ENCODE measurements around the gene SMG5.
"Not testable (repeated sequence)": the region's sequence is repeated elsewhere in the genome, so short reads cannot be mapped to it uniquely, and the experiment has no call there.

SMG5 gene

GRCh38 chr1:156282479-156283222, at the start of gene SMG5:
Gene SMG5, minus strand, starts transcription at chr1:156282825. Its CDS starts 145 bp downstream, at chr1:156282680.
- Histone ChIP-seq H3K9ac (ENCODE audit: insufficient read length) (peak within 1 kb of the TSS; percentile 98), H3K9me3 (ENCODE audit: low read depth, low read length) (no peaks in the 10 kb centered on the region), H3K4me3 (peak within 1 kb of the TSS; percentile 87), H3K36me3 (ENCODE audit: insufficient read depth, low read length) (peaks cover 32% of the 10 kb centered on the region), H3K27ac (peak within 1 kb of the TSS; percentile 90)
- TF ChIP-seq FOXP2 (optimal IDR thresholded peaks at IDR 0.05; ENCODE audit: control extremely low read depth, extremely low read length, insufficient read depth) (no peak), EZH2 (IDR thresholded peaks at IDR 0.05) (no peak), POLR2AphosphoS5 (IDR thresholded peaks at IDR 0.05; ENCODE audit: borderline replicate concordance, low read depth, low read length) (peak; percentile 95)
- DNase-seq (ENCODE audit: low read depth, low spot score): peak; percentile 98

- H3K4me3 ChIP-seq; H3K27ac ChIP-seq; H3K9ac ChIP-seq (ENCODE audit: insufficient read length); H3K9me3 ChIP-seq (ENCODE audit: low read depth, low read length); DNase-seq (ENCODE audit: low read depth, low spot score): not testable (repeated sequence)
- H3K36me3 ChIP-seq (ENCODE audit: insufficient read depth, low read length): peaks cover 75% of the 10 kb centered on the region
Observed at GRCh38 chr1:156323179-156323578, 40.6 kb upstream of the SMG5 start.

GRCh38 chr1:156320560-156320959, 37.9 kb upstream of the SMG5 start:
- Histone ChIP-seq H3K27ac (no peak overlapping the region), H3K9me3 (ENCODE audit: low read depth, low read length) (no peaks in the 10 kb centered on the region)

GRCh38 chr1:156319664-156320063, 37.0 kb upstream of the SMG5 start:
- Histone ChIP-seq H3K9me3 (ENCODE audit: low read depth, low read length) (no peaks in the 10 kb centered on the region), H3K9ac (ENCODE audit: insufficient read length) (no peak overlapping the region), H3K36me3 (ENCODE audit: insufficient read depth, low read length) (peaks cover 89% of the 10 kb centered on the region), H3K27ac (no peak overlapping the region), H3K4me3 (no peak overlapping the region)
- TF ChIP-seq POLR2AphosphoS5 (IDR thresholded peaks at IDR 0.05; ENCODE audit: borderline replicate concordance, low read depth, low read length): no peak
- TF ChIP-seq EZH2 (IDR thresholded peaks at IDR 0.05): no peak
- no peak for TF ChIP-seq FOXP2 (optimal IDR thresholded peaks at IDR 0.05; ENCODE audit: control extremely low read depth, extremely low read length, insufficient read depth)
- no peak for DNase-seq (ENCODE audit: low read depth, low spot score)

More at GRCh38 chr1:156320560-156320959, 37.9 kb upstream of the SMG5 start:
- DNase-seq (ENCODE audit: low read depth, low spot score): no peak
- Histone ChIP-seq H3K9ac (ENCODE audit: insufficient read length) (no peak overlapping the region), H3K36me3 (ENCODE audit: insufficient read depth, low read length) (peaks cover 89% of the 10 kb centered on the region), H3K4me3 (no peak overlapping the region)
- TF ChIP-seq FOXP2 (optimal IDR thresholded peaks at IDR 0.05; ENCODE audit: control extremely low read depth, extremely low read length, insufficient read depth) (no peak), EZH2 (IDR thresholded peaks at IDR 0.05) (no peak), POLR2AphosphoS5 (IDR thresholded peaks at IDR 0.05; ENCODE audit: borderline replicate concordance, low read depth, low read length) (peak; percentile 17; the same call in 1 of the 2 replicates)

GRCh38 chr1:156316909-156317308, 34.3 kb upstream of the SMG5 start:
- TF ChIP-seq POLR2AphosphoS5 (IDR thresholded peaks at IDR 0.05; ENCODE audit: borderline replicate concordance, low read depth, low read length) (no peak), EZH2 (IDR thresholded peaks at IDR 0.05) (no peak), FOXP2 (optimal IDR thresholded peaks at IDR 0.05; ENCODE audit: control extremely low read depth, extremely low read length, insufficient read depth) (no peak)
- Histone ChIP-seq H3K27ac (no peak overlapping the region), H3K9me3 (ENCODE audit: low read depth, low read length) (no peaks in the 10 kb centered on the region), H3K9ac (ENCODE audit: insufficient read length) (no peak overlapping the region), H3K36me3 (ENCODE audit: insufficient read depth, low read length) (peaks cover 99% of the 10 kb centered on the region), H3K4me3 (no peak overlapping the region)
- no peak for DNase-seq (ENCODE audit: low read depth, low spot score)

- no peak for TF ChIP-seq EZH2 (IDR thresholded peaks at IDR 0.05)
- TF ChIP-seq POLR2AphosphoS5 (IDR thresholded peaks at IDR 0.05; ENCODE audit: borderline replicate concordance, low read depth, low read length): no peak
- no peak for TF ChIP-seq FOXP2 (optimal IDR thresholded peaks at IDR 0.05; ENCODE audit: control extremely low read depth, extremely low read length, insufficient read depth)
- DNase-seq (ENCODE audit: low read depth, low spot score): no peak
- no peak overlapping the region for H3K27ac ChIP-seq
- H3K9ac ChIP-seq (ENCODE audit: insufficient read length): no peak overlapping the region
- no peaks in the 10 kb centered on the region for H3K9me3 ChIP-seq (ENCODE audit: low read depth, low read length)
- peaks cover 89% of the 10 kb centered on the region for H3K36me3 ChIP-seq (ENCODE audit: insufficient read depth, low read length)
- H3K4me3 ChIP-seq: no peak overlapping the region
Observed at GRCh38 chr1:156310962-156311361, 28.3 kb upstream of the SMG5 start.

GRCh38 chr1:156308078-156308477, 25.5 kb upstream of the SMG5 start:
- no peak overlapping the region for H3K27ac ChIP-seq
- DNase-seq (ENCODE audit: low read depth, low spot score): no peak
- H3K4me3 ChIP-seq: no peak overlapping the region
- TF ChIP-seq EZH2 (IDR thresholded peaks at IDR 0.05) (no peak), FOXP2 (optimal IDR thresholded peaks at IDR 0.05; ENCODE audit: control extremely low read depth, extremely low read length, insufficient read depth) (no peak), POLR2AphosphoS5 (IDR thresholded peaks at IDR 0.05; ENCODE audit: borderline replicate concordance, low read depth, low read length) (no peak)
- H3K36me3 ChIP-seq (ENCODE audit: insufficient read depth, low read length): peaks cover 70% of the 10 kb centered on the region
- no peak overlapping the region for H3K9ac ChIP-seq (ENCODE audit: insufficient read length)
- H3K9me3 ChIP-seq (ENCODE audit: low read depth, low read length): no peaks in the 10 kb centered on the region

- Histone ChIP-seq H3K4me3 (no peak overlapping the region), H3K9me3 (ENCODE audit: low read depth, low read length) (no peaks in the 10 kb centered on the region), H3K27ac (no peak overlapping the region), H3K36me3 (ENCODE audit: insufficient read depth, low read length) (peaks cover 44% of the 10 kb centered on the region), H3K9ac (ENCODE audit: insufficient read length) (no peak overlapping the region)
- TF ChIP-seq POLR2AphosphoS5 (IDR thresholded peaks at IDR 0.05; ENCODE audit: borderline replicate concordance, low read depth, low read length) (no peak), FOXP2 (optimal IDR thresholded peaks at IDR 0.05; ENCODE audit: control extremely low read depth, extremely low read length, insufficient read depth) (no peak), EZH2 (IDR thresholded peaks at IDR 0.05) (no peak)
- DNase-seq (ENCODE audit: low read depth, low spot score): no peak
Observed at GRCh38 chr1:156305215-156305614, 22.6 kb upstream of the SMG5 start.

GRCh38 chr1:156303241-156303640, 20.6 kb upstream of the SMG5 start:
- Histone ChIP-seq H3K4me3 (no peak overlapping the region), H3K36me3 (ENCODE audit: insufficient read depth, low read length) (peaks cover 24% of the 10 kb centered on the region), H3K27ac (no peak overlapping the region), H3K9me3 (ENCODE audit: low read depth, low read length) (no peaks in the 10 kb centered on the region), H3K9ac (ENCODE audit: insufficient read length) (no peak overlapping the region)
- TF ChIP-seq POLR2AphosphoS5 (IDR thresholded peaks at IDR 0.05; ENCODE audit: borderline replicate concordance, low read depth, low read length) (0 out of 2 replicates have a peak, but pooled peaks have one; percentile 10), FOXP2 (optimal IDR thresholded peaks at IDR 0.05; ENCODE audit: control extremely low read depth, extremely low read length, insufficient read depth) (no peak)
- DNase-seq (ENCODE audit: low read depth, low spot score): no peak

Measured in SK-N-MC (cell line).